Measurements from ENCODE around the gene C1orf159.
A peak's percentile ranks its signal among the peaks of the same experiment; 100 is the strongest.

The C1orf159 gene

DNA sequence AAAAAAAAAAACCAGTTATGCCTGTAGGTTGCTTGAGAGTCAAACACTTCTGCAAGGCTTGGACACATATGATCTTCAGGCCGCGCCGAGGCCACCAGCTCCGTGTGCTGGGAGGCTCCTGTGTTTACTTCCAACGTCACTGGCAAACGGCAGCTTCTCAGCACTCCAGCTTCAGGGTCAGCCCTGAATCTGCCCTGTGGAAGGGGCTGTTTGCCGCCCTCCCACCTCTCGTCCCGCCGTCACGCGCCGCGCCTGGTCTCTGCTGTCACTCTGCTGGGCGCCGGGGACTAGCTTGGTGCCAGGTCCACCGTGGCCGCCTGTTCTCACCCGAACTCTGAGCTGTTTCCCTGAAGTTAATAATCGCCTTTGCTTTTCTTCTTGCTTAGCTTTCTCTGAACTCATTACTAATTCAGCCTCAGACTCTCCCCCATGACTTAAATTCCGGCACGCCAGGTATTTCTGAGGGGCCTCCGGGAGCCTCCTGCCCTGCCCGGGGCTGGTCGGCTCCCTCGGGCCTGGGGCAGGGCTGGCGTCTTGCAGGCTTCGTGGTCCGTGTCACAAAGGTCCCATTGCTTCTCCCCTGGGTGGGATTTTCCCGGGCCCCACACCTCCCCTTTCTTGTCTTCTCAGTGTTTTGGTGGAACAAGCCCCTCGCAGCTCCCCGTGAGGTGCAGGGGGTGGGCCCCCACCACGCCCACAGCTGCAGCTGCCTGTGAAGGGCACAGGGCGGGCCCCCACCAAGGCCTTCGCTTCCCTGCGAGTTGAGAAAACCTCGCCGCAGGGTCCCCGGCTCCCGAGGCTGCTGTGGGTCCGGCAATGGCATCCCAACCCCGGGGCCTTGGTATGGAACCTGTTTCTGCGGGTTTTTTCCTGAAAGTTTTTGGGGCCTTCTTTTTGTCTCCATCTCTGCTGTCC lies 14.6 kb upstream of the C1orf159 start:
- no peak for DNase-seq

DNA sequence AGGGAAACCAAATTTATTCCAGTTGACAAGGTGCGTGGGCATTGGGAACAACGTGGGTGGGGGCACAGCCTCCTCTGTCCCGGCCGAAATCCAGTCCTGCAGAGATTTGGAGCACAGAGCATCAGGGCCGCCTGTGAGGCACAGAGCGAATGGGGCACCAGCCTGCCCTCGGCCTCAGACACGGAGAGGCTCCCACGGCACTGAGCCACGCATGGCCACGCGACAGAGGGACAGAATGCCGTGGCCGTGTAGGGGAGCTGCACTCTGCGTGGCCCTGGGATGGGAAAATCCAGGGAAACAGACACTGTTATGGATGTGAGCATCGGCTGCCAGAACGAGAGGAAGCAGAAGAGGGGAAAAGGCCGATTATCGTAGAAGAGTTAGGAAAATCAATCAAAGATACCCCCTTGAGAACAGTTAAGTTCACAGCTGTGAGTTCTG lies 13.5 kb upstream of the C1orf159 start:
- no peak for DNase-seq

DNA sequence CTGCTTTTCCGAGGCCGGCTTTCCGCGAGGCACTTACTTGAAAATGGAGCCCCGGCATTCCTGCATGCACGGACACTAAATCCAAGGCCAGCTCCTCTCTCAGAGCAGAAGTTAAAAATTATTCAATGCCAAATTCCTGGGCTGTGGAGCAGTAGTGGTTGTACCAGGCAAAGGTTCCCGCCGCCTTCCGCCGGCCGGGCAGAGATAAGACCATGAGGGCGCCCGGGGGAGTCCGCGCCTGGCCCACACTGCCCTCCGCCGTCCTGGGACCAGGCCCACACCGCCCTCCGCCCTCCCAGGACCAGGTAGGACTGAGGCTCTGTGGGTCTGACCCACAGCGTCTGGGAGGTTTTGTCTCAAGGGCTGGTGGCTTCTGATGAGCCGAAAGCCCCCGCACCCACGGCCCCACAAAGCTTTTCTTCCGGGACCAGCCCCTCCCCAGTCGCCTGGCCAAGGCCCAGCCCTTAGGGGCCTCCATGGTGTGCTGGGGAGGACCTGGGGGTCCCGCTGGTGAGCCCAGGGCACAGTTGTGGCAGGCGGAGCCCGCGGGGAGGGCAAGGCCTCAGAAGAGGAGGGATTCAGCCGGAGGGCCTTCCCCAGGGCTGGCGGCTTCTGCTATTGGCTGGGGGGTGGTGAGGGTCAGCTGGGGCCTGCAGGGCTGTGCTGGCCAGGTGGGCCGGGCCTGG lies 12.7 kb upstream of the C1orf159 start:
- DNase-seq, result no peak

DNA sequence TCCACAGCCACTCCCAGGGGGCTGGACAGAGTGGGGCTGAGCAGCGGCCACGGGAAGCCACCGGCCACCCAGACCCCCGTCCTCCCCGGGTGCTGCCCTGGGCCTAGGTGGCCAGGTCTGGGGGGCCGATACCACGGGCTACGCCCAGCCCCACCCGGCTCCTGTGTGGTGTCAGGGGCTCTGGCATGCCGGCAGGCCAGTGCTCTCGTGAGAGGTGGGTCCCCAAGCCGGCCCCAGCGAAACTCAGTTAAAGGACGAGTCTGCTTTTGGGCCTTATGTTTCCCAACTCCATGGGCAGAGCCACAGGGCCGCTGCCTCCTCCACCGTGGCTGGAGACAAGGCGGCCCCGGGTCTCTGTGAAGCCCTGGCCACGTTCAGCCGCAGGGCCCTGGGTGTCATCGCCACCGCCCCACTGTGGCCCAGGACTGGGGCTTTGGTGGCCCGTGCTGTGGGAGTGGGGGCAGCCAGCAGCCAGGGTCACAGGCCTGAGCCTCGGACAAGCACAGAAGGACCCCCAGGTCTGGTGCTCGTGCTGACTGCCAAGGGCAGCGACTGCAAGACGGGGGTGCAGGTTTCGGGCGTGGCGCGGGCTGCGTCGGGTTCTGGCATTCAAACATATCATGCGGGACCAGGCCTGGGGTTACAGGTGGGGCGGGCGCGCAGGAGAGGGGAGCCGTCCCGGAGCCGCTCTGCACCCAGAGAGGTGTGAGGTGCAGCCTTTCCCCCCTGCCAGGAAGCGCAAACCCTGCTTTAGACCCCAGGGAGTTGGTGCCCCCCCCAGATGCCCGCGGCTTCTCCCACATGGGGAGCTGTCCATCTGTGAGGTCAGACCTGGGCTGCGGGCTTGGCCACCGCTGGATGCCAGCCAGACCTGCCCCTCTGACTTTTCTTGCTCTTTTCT lies 11.9 kb upstream of the C1orf159 start:
- DNase-seq, result no peak

DNA sequence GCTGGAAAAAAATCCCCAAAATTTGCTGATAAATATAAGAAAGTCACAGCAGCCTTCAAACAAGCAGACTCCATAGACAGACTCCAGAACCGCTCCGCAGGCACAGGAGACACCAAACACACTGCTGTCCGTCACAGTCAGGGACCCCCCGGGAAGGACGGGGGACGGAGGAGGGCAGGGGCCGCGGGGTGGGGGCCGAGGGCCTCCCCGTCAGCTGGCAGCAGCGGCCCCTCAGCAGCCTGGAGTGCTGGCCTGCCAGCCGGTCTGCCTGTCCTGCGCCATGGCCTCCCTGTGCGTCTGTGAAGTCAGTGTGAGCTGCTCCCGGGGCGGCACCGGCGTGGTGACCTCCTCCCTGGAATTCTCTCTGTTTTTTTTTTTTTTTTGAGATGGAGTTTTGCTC lies 10.1 kb upstream of the C1orf159 start:
- DNase-seq, result no peak

DNA sequence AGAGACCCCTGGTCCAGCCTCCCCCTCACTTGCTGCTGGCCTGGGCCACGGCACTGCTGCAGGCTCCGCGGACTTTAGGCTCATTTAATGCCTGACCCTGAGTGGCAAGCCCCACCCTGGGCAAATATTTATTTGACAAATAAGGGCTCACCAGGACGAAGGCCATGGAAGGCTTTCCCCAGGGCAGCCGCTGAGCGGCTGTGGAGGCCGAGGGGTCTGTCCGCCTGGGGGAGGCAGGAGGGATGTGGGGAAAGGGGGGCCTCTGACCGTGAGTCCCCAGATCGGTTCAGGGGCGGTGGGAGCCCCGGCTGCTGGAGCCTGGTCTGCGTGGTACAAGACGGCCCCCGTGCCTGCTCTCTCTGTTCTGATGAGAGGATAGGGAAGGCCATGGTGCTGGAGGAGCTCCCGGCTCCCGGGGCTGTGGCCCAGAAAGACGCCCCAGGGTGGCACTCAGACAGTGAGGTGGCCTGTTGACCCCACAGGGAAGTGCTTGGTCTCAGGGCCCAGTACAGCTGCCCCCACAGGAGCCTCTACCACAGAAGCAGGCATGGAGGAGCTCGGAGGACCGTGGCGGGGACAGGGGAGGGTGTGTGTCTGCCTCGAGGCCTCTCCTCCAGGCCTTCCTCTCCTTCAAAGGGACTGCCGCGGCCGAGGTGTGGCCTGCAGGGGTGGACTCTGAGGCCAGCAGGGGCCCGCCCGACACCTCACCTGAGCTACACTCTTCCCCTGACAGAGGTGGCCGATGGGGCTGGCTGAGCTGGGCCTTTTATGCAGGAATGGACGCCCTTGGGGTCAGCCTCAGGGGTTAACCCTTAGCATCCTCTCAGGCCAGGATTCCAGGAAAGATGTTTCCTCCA lies 9.1 kb upstream of the C1orf159 start:
- no peak for DNase-seq

DNA sequence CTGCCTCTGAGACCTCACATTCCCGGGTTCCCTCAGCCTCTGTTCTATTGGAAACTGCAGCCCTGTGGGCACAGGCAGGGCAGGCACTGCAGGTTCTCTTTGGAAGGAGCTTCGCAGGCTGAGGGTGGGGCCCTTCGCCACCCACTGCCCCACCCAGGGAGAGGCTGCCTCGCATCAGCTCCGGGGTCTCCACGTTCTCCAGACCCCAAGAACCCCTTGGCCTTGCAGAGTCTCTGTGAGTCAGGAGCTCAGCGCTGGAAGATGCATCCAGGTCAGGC lies 8.6 kb upstream of the C1orf159 start:
- no peak for DNase-seq

DNA sequence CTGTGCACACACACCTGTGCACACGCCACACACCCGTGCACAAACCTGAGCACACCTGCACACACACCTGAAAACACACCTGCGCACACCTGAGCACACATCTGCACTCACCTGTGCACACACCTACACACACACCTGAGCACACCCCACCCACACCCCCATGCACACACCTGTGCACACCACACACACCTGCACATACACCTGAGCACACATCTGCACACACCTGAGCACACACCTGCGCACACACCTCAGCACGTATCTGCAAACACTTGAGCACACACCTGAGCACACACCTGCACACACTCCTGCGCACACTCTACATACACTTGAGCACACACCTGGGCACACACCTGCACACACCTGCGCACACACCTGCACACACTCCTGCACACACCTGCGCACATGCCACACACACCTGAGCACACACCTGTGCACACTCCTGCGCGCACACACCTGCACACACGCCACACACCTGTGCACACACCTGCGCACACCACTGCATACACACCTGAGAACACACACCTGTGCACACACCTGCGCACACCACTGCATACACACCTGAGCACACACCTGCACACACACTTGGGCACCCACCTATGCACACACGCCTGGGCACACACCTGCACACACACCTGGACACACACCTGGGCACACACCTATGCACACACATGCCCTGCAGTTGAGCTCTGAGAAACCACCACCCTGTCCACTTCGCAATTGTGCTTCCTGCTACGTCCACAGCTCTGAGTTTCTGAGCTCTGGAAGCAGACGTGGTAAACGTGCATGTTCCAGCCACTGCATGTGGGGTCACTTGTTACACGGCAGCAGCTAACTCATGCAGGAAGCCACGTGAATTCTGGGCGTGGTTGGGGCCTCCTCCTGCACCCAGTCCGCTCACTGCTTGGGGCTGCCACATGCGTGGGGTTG lies 8.0 kb upstream of the C1orf159 start:
- DNase-seq, result no peak

DNA sequence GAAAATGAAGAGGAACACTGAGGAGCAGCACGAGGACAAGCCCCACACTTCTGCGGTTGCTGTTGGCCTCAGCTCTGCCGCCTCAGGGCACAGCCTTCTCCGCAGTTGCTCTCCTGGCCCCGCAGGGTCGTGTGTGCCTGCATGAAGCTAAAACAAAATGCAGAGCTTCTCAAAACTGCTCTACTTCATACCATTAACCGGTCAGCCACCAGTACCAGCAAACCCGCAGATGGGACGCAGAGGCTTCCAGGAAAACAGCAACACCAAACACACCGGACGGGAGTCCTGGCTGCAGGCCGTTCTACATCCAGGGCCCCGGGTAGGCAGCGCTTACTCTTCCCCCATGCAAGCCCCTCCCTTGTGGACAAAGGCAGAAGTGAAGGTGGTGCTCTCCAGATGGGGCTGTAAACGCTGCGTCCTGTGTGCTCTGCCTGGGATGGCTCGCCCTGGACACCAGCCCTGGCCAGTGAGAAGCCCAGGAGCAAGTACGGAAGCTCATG lies 7.1 kb upstream of the C1orf159 start:
- DNase-seq, result no peak

DNA sequence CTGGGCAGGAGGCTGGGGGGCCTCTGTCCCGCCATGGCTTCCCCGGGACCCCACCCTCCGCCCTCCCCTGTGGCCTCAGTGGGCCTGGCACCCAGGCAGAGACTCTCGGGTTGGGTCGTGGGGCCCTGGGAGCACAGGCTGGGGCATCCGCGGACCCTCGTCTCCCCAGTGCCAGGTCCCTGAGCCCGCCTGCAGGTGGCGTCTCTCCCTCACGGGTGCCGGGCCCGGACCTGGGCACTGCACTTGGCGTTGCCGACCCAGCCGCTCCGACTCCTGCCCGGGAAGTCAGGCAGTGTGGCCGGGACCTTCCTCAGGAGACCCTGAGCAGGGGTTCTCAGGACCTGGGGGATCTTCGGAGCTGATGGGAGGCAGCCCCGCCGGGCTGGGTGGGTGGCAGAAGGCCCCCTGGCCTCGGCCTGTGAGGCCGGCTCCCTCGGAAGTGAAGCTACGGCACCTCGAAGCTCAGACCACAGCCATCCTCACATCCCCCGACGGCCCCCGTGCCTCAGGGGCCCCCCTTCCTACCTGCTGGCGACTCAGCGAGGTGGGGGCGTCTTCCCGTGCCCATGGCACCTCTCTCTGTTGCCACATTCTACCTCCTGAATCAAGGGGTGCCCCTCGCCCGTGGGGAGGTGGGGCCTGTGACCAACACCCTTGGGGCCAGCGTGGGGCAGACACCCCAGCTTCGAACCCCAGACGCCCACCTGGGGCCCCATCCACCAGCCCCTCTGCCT lies 6.4 kb upstream of the C1orf159 start:
- peak; percentile 80 for DNase-seq

DNA sequence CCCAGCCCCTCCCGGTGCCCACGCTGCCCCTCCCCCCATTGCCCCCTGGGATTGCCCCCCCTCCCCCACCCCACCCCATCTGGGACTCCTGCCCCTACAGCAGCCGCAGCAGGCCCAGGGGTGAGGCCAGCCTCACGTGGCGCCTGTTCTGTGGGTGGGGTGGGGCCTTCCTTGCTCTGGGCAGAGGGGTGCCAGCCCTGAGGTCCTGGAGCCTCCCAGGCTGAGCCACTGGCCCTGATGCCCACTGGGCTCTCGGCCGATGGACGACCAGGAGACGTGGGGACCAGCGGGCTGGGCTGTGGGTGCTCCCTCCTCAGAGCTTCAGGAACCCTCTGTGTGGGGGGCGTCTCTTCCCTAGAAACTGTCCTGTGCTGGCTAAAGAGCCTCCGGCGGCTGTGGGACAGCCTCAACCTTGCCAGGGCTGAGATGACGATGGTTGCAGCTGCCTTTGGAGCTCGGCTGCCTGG lies 5.8 kb upstream of the C1orf159 start:
- no peak for DNase-seq

DNA sequence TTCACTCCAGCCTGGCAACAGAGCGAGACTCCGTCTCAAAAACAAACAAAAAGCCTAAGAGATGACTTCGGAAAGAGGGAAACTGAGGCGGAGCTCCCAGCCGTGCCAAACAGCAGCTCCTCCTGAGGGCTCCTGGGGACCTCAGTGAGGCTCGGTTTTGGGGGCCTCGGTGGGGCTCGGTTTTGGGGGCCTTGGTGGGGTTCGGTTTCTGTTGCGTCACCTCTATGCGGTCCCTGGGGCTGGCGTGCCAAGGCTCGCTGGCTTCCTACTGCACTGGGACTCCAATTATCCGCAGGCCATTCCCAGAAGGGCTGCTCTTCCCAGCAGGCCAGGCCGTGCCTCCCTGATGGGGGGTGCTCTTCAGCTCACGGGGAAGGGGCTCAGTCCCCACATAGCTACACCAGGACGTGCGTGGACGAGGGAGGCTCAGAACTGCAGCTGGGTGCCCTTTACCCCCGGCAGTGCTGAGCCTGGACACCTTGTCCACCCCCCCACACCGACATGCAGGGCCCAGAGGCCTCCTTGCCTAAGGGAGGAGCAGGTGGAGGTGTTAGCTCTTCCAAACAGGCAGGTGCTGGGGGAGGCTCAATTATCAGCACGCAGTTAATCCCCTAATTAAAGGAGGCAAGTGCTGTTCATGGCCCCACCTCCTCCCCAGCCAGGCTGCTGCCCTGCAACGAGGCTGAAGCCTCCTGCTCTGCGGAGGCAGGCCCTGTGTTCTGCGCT lies 5.1 kb upstream of the C1orf159 start:
- no peak for DNase-seq

DNA sequence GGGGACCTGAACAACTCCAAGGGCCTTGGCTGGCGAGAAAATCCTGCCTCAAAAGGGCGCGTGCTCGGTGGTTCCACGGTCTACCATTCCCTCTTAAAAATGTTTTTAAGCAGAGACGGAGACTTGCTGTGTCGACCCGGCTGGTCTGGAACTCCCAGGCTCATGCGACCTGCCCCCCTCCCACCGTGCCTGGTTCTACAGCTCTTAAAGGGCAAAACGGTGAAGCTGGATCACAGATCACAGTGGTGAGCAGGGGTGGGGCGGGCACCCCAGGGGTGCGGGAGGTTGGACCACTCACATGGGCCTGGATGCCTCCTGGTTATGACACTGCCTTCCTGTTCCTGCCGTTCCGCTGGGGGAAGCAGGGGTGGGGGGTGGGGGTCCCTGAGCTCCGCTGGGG lies 4.2 kb upstream of the C1orf159 start:
- no peak for DNase-seq

DNA sequence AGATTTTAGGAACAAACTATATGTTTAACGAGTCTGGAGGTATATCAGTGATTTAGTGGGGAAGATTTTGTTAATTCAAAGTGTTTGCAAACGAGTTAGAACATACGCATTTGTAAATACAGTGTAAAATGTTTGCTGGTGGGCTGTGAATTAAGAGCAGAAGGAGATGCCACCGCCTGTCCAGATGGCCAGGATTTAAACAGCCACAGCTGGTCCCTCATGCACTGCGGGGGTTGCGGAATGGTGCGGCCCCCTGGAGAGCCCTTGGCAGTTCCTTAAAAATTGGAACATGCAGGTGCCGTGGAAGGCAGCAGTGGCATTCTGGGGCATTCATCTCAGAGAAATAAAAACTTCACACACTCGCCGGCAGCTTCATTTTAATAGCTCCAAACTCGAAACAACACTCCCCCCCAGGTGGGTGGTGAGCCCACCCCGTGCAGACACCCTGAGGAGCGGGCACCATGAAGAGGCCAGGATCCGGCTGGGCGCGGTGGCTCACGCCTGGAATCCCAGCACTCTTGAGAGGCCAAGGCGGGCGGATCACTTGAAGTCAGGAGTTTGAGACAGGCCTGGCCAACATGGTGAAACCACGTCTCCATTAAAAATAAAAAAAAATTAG lies 3.5 kb upstream of the C1orf159 start:
- no peak for DNase-seq

DNA sequence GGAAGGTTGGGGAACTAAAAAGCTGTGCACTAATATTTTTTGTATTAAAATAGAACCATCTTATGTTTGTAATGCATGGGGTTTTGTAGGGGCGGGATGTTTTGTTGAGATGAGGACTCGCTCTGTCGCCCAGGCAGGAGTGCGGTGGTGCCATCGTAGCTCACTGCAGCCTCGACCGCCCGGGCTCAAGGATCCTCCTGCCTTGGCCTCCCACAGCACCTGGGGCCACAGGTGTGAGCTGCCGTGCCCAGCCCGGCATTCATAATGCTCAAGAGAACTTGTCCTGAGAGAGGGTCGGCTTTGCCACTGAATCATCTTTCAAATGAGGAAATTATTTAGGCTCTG lies 3.0 kb upstream of the C1orf159 start:
- DNase-seq, result no peak

DNA sequence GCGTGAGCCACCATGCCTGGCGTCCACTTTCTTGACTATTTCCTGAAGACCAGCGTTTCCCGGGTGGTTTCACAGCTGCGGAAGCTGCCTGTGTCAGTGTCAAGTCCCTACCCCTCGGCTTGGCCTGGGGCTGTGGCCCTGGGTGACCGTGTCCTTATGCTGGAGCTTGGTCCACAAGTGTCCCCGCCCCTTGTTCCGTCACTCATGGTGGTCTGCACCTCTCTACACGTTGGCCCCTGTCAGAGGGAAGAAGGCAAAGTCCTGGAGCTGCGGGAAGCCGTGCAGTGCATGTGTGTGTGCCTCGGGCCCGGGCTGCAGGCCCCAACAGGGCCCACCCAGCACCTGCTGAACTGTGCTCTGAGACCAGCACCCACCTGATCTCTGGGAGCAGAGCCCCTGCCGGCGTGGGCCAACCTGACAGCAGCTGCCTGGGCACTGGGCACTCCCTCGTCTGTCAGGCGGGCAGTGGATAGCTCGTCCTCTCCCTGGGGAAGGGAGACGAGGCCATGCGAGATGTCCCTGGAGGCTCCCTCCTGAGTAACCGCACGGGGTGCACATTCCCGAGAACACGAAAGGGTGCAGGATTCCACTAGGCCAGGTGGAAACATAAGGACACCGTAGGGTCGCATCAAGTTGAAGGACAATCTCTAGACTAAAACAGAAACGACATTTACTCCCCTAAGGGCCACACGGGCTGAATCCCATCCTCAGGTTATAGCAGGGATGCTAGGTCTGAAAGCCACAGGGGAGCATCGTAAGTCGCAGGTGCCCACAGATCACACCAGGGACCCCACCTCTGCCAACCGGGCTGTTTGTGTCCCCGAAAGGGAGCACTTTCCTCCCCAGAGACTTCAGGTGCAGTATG lies 2.4 kb upstream of the C1orf159 start:
- DNase-seq, result no peak

DNA sequence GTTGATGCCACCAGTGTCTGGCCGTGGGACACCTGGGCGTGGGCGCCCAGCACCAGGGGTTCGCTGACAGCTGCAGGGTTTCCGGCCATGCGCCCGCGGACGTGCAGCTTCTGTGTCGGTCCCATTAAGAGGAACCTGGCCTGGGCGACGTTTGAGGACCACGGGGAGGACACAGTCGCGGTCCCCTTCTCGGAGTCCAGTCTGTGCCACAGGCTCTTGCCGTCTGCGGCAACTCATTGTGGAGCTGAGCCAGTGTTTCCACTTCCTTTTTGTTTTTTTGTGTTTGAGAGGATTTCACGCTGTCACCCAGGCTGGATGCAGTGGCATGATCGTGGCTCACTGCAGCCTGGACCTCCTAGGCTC lies 1.6 kb upstream of the C1orf159 start:
- no peak for DNase-seq

Data from stimulated activated naive CD4-positive, alpha-beta T cell treated with Interleukin-2 at 50 U/mL for 16 hours (primary cell).